GM10847 (cell line): ENCODE measurements around the gene CCNK.

Experiments
- POLR2A ChIP-seq: IDR thresholded peaks from 2 replicates; pipeline ENCODE4 v1.6.1; 2011; ENCODE audit not compliant: insufficient read length; ENCODE audit errors: extremely low read depth

CCNK gene

DNA sequence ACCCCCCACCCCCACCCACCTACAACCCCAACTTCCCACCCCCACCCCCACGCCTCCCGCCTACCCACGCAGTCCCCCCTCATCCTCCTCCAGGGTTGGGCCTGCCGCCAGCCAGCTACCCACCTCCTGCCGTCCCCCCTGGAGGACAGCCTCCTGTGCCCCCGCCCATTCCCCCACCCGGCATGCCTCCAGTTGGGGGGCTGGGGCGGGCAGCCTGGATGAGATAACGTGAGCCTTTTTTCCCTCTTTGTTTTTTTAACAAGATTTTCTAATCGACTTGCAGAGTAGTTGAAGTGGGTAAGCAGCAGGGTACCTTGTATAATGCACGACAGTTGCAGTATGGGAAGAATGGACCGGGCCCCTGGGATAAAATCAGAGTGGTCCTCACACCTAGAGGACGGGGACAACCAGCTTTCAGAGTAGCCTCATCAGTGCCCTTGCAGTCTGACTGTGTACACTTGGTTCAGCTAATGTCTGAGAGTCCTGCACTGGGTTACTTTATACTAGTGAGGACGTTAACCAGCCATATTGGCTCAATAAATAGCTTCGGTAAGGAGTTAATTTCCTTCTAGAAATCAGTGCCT is 29.4 kb downstream of the CCNK start:
- no peak for TF ChIP-seq POLR2A

- no peak for TF ChIP-seq POLR2A
These were observed 30.4 kb downstream of the CCNK start for GRCh38 chr14:99511421-99512109.

DNA sequence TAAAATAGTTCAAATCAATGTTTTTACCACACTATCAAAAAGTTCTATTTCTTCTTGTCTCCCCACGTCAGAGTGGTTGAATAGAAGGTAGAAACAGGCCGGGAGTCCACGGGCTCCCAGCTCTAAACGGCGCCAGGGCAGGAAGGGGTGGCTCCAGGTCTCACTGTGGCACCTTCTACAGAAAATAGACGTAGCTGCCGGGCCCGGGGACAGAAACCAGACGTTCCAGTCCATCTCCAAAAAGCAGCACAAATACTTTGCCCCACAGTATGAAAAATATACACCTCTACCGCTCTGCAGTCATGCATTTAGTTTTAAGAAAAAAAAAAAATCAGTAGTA is 30.9 kb downstream of the CCNK start:
- TF ChIP-seq POLR2A = no peak

DNA sequence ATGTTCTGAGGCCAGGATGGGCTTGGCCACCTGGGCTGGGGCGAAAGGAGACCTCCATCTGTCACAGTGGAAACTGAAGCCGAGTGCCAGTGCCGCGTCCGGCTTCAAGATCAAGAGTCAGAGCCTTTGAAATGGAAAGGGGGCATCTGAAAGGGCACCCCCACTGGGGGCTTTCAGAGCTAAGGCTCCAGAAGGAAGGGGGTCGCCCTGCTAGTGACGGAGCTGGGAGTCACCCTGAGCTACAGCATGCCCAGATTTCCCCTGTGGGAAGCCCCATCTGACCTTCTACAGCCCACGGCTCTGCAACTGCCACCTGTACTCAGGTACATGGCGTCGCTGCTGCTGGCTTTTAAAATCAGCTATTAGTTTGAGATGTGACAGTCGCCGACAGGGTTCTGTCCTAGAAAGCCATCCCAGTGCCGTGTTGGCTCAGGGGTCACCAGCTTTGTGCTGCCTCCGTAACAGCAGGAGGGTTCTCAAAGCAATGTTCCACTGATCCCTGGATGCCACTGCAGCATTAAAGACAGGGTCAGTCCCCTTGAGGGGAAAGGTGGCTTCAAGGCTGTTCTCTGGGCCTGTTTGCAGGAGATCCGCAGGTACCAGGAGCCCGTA is 31.5 kb downstream of the CCNK start:
- TF ChIP-seq POLR2A = no peak

DNA sequence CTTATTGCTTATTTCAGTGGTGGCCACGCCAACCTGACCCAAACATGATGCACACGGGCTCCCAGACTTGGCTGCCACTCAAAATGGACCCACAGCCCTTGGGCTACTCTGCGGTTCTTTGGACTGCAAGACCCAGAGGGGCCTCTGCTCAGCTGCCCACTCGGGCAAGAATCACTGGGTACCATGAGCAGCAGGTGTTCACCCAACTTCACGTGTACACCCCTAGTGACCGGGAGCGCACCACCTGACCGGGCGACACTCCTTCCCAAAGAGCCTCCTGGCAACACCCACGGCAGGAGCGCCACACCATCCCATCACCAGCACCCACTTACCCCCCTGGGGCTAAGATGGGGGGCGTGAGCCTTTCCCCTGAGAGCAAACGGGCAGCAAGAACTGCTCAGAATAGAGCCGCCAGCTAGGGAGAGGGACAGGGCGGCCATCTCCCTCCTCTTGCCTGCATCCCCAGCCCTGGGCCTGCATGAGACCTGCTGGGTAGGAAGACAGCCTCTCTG is 32.0 kb downstream of the CCNK start:
- no peak for TF ChIP-seq POLR2A

GRCh38 chr14:99513946-99514551 is 32.8 kb downstream of the CCNK start:
- no peak for TF ChIP-seq POLR2A

DNA sequence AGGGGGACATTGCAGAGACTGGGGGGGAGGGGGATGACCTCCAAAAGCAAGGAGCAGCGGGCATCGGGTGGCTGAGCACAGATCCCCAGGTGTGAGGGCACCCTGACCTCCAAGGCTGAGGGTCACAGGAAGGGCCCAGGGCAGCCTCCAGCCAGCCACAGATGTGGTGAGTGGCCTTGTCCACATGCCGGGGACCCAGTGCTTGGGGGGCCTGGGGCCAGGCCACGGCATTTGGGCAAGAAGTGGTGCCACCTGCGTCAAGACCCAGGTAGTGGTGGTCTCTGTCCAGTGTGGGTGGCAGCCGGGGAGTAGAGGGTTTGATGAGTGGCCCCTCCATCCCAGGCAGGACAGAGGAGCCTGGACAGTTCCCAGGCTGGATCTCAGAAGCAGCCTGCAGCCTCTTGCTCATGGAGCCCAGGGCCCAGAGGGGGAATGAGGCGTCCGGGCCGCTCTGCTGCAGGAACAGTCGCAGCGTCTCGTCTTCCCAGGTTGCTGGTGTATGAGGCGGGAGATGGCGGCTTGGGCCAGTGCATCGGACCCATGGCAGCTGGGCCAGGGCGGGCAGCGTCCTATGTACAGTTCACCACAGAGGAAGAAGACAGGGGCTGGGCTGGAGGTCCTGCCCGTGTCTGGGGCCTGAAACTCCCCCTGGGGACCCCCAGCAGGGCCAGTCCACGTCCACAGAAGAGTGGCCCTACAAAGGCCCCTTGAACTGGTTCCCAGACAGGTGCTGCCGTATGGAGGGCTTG is 33.5 kb downstream of the CCNK start:
- no peak for TF ChIP-seq POLR2A

- TF ChIP-seq POLR2A = no peak
These were observed 34.3 kb downstream of the CCNK start for GRCh38 chr14:99515301-99516155.

- no peak for TF ChIP-seq POLR2A
These were observed 35.1 kb downstream of the CCNK start for GRCh38 chr14:99516156-99516870.

- no peak for TF ChIP-seq POLR2A
These were observed 35.8 kb downstream of the CCNK start for GRCh38 chr14:99516871-99517642.

DNA sequence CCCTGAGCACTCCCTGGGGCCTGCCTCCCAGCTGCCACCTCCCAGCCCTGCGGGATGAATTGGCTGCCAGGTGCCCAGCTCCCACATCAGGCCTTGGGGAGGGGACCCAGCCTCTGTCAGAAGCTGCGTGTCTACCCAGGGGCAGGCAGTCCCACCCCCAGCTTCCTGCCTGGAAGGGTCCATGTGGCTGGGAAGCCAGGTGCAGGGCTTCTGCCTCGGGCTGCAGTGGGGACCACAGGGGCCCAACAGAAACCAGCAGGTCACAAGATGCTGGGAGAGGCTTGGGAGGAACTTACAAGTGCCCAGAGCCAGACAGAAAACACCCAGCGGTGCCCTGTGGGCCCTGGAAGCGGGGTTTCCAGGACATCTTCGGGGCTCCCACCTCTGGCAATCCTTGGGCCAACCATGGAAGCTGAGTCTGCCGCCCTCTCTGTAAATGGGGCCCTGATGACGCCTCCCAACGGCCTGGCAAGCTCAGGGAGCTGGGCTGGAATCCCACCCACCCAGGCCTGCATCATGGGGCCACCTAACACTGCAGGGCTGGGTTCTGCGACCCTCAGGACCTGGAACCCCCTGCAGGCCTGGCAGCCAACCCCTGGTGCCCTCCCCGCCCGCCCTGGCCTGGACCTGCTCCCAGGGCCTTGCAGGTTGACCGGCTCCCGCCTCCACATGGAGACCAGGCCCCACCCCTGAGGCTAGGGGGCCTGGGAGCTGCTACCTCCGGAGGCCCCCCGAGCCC is 36.6 kb downstream of the CCNK start:
- no peak for TF ChIP-seq POLR2A
